GDM1 (cell line): ENCODE results near the gene DLG4.

Source experiments
- DNase-seq: peaks from one replicate; lab custom pipeline; 2025; lab: John Stamatoyannopoulos, UW

DLG4 gene

DNA sequence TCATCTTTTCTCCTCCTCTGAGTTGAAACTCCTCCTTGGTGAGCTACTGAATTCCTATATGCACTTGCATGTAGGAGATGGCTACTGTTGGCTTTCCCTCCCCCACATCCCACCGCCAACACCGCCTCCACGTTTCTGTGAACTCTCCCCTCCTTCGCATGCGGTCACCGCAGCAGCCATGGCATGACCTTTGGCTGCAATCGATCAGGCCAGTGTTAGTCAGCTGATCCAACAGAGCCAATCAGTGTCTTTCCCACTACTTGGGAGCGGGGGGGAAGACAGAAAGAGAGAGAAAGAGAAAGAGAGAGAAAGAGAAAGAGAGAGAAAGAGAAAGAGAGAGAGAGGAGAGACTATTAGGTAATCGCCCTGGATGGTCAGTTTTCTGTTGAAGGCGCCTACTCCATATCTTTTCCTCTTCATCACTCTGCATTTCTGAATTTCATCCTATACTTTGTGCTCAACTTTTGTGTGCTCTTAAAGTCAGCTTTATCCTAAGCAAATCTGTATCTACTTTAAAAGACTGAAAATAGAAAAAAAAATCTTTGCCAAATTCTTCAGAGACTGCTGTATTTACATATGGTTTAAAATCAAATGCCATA lies 63.2 kb downstream of the DLG4 start:
- no peak for DNase-seq

DNA sequence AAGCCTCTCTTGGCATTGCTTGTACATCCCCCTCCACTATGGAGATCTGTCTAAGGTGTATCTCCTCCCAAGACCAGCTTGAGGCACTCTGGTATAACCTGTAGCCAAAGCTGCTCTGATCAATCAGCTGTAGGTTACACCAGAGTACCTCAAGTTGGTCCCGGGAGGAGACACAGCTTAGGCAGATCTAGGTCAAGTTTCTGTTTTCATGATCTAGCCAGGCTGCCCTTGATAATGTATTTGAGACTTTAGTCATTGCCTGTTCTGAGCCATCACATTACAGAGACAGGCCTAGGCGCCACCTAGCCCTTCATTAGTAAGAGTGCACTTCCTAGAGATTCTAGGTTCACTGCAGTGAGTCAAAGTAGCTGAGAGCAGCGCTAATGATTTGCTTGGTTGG lies 71.9 kb downstream of the DLG4 start:
- no peak for DNase-seq

DNA sequence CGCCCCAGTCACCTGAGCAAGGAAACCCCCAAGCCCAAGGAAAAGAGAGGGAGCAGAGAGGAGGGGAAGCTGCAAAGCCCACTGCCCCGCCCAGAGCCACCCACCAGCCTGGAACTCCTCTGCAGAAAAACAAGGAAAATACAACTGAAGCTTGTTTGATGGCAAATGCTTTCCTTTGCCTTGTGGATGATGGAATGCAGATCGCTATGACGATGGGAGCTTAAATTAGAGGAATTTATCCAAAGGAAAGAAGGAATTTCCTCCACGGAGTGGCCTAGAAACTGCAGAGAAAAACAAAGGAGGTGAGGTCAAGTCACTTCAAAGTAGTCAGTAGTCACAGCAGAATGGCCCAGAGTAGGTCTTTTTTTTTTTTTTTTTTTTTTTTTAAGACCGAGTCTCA lies 73.5 kb downstream of the DLG4 start:
- DNase-seq, result no peak

GRCh38 chr17:7144213-7144612 lies 75.4 kb downstream of the DLG4 start:
- DNase-seq, result no peak

DNA sequence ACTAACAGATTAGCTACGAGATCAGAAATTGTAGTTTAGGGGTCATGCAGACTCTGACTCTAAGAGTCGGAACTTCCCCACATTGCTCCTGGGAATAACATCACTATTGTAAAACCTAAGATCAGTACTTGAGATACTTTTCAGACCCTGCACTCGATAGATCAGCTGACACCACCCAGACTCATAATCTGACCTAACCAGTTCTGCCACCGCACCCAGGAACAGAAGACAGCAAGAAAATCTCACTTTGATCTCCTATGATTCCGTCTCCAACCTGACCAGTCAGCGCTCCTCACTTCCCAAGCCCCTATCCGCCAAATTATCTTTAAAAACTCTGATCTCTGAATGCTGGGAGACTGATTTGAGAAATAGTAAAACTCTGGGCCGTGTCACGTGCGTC lies 77.8 kb downstream of the DLG4 start:
- DNase-seq, result no peak

GRCh38 chr17:7139400-7139799 lies 80.2 kb downstream of the DLG4 start:
- no peak for DNase-seq

DNA sequence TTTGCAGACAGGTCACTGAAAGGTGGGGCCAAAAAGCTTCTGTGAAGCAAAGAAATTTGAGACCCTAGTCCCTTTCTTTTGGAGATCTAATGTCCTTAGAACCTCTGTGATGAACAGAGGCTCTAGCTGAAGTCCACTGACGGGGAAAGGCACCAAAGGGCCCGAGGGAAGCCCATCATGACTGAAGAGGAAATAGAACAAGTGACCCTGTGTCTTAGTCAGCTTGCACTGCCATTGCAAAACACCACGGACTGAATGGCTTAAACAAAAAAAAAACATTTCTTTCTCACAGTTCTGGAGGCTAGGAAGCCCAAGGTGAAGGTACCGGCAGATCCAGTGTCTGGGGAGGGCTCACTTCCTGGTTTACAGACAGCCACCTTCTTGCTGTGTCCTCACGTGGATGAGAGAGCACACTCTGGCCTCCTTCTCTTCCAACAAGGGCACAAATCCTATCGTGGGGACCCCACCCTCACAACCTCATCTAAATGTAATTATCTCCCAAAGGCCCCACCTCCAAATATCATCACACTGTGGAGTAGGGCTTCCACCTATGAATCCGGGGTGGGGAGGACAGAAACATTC lies 80.7 kb downstream of the DLG4 start:
- DNase-seq, result no peak

DNA sequence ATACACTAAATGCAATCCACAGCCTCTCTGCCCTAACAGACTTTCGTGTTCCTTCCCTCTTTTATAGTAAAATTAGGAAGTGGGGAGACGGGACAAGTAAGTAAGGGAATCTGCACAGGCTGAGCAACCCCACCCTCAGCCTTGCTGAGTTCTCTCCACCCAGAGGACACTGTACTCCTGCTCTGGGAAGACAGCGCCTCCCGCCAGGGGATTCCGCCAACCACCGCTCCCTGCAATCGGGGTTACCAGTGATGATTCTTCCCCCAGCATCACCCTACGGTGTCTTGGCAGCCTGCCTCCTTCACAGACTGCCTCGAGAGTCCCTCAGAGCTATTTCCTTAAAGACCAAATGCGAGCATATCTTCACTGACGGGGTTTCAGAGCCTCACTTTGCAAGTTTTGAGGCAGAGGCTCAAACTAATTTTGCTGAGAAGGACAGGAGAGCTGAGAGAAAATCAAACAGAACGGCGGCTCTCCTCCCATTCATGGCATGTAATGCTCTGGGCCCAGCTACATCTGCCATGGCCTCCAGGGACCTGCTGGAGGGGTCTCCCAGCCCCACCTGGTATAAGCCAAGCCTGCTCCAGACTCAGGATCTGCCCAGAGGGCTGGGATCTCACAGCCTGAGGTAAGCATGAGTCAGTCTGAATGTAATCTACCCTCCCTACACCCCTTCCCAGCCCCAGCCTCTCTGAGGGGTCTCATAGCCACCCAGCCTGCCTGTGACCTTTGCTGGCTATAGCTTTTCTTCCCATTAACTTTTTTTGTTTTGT lies 82.3 kb downstream of the DLG4 start:
- DNase-seq, result no peak
